Loucy (cell line): ENCODE measurements around the gene KCNA3.

ENCODE experiments used
- CTCF ChIP-seq: fragments of 200-600 bp; sonication (generic); conservative IDR thresholded peaks from 2 replicates; pipeline ENCODE4 v1.5.1; 2014; ENCODE audit warnings: mild to moderate bottlenecking, antibody characterized with exemption, low read length
- EZH2phosphoT487 ChIP-seq: fragments of 200-600 bp; IDR thresholded peaks from 2 replicates; pipeline ENCODE4 v1.6.1; 2018; ENCODE audit warnings: antibody characterized with exemption, mild to moderate bottlenecking, moderate library complexity, borderline replicate concordance

- TF ChIP-seq CTCF (no peak), EZH2phosphoT487 (no peak)
Measured at GRCh38 chr1:110639724-110640386, 34.9 kb downstream of the KCNA3 start.
